RPMI8226 (cell line): Measurements from ENCODE around the gene ZNF689.
A peak's percentile ranks its signal among the peaks of the same experiment; 100 is the strongest.
"Not testable (repeated sequence)": the region's sequence is repeated elsewhere in the genome, so short reads cannot be mapped to it uniquely, and the experiment has no call there.

Experiments used
- DNase-seq: peaks from one replicate; pipeline ENCODE4 v3.0.0-alpha.2; 2015

ZNF689 gene

GRCh38 chr16:30590869-30591268, 19.3 kb downstream of the ZNF689 start:
- not testable (repeated sequence) for DNase-seq

GRCh38 chr16:30589582-30589981, 20.6 kb downstream of the ZNF689 start:
- DNase-seq = not testable (repeated sequence)

- DNase-seq = no peak
Measured at GRCh38 chr16:30588651-30589050, 21.5 kb downstream of the ZNF689 start.

- DNase-seq = peak; percentile 97
Measured at GRCh38 chr16:30585400-30586191, 24.6 kb downstream of the ZNF689 start, which contains the start of gene ZNF785. ZNF785 (minus strand) TSS chr16:30585697; CDS start chr16:30585611, 86 bp downstream.

- DNase-seq = peak; percentile 27
Measured at GRCh38 chr16:30585022-30585399, 25.2 kb downstream of the ZNF689 start.

- no peak for DNase-seq
Measured at GRCh38 chr16:30582611-30583340, 27.4 kb downstream of the ZNF689 start.

GRCh38 chr16:30581457-30581856, 28.7 kb downstream of the ZNF689 start:
- no peak for DNase-seq

GRCh38 chr16:30574678-30575077, 35.5 kb downstream of the ZNF689 start:
- DNase-seq = no peak

- DNase-seq = peak; percentile 95
Measured at GRCh38 chr16:30571445-30572322, 38.5 kb downstream of the ZNF689 start, which contains the start of gene ZNF688. ZNF688 (minus strand) TSS chr16:30571714; CDS start chr16:30571629, 85 bp downstream.

GRCh38 chr16:30570636-30571444, 39.3 kb downstream of the ZNF689 start:
- no peak for DNase-seq

- DNase-seq = no peak
Measured at GRCh38 chr16:30569746-30570635, 40.2 kb downstream of the ZNF689 start.

GRCh38 chr16:30569281-30569680, 40.9 kb downstream of the ZNF689 start:
- DNase-seq = no peak

GRCh38 chr16:30567991-30568638, 42.1 kb downstream of the ZNF689 start:
- DNase-seq = peak; percentile 46

- no peak for DNase-seq
Measured at GRCh38 chr16:30567160-30567990, 42.8 kb downstream of the ZNF689 start.

- DNase-seq = no peak
Measured at GRCh38 chr16:30566531-30566930, 43.7 kb downstream of the ZNF689 start.

- no peak for DNase-seq
Measured at GRCh38 chr16:30565984-30566383, 44.2 kb downstream of the ZNF689 start.

GRCh38 chr16:30565526-30565925, 44.7 kb downstream of the ZNF689 start:
- no peak for DNase-seq

- DNase-seq = no peak
Measured at GRCh38 chr16:30562021-30562420, 48.2 kb downstream of the ZNF689 start.

- DNase-seq = no peak
Measured at GRCh38 chr16:30561089-30561816, 48.9 kb downstream of the ZNF689 start.
